ENCODE results near the gene ADGRF4.

ADGRF4 gene

DNA sequence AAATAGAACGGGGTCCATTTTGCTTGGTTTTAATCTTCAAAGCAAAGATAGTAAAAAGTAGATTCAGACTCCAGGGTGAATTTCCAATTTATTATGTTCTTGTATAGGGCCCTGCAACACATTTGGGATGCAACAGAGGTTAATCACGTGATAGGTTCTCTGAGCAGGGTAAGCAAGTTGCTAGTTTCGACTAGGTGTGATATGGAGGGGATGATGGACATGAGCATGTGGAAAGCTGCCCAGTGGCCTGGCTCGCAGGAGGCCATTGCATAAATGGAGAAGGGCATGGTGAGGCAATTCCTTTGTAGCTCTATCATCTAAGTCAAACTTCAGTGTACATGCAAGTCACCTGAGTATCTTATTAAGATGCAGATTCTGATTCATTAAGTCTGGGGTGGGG, 17.7 kb upstream of the ADGRF4 start:
- TF ChIP-seq TAF1 (IDR thresholded peaks at IDR 0.05; ENCODE audit: borderline replicate concordance, insufficient read depth, low read length), result no peak

DNA sequence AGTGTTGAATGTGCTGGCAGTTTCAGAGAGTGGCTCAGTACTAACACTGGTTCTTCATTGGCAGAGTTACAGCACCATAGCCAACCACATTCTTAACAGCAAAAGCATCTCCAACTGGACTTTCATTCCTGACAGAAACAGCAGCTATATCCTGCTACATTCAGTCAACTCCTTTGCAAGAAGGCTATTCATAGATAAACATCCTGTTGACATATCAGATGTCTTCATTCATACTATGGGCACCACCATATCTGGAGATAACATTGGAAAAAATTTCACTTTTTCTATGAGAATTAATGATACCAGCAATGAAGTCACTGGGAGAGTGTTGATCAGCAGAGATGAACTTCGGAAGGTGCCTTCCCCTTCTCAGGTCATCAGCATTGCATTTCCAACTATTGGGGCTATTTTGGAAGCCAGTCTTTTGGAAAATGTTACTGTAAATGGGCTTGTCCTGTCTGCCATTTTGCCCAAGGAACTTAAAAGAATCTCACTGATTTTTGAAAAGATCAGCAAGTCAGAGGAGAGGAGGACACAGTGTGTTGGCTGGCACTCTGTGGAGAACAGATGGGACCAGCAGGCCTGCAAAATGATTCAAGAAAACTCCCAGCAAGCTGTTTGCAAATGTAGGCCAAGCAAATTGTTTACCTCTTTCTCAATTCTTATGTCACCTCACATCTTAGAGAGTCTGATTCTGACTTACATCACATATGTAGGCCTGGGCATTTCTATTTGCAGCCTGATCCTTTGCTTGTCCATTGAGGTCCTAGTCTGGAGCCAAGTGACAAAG, 17.0 kb upstream of the ADGRF4 start:
- TF ChIP-seq TAF1 (IDR thresholded peaks at IDR 0.05; ENCODE audit: borderline replicate concordance, insufficient read depth, low read length) (no peak), POLR2AphosphoS5 (IDR thresholded peaks at IDR 0.05; ENCODE audit: low read depth, low read length) (no peak), FOXP2 (optimal IDR thresholded peaks at IDR 0.05; ENCODE audit: borderline replicate concordance, extremely low read depth, extremely low read length, insufficient read depth) (no peak), SIN3A (IDR thresholded peaks at IDR 0.05; ENCODE audit: borderline replicate concordance, insufficient read depth, low read length) (no peak)
- TF ChIP-seq, protein P1, sequence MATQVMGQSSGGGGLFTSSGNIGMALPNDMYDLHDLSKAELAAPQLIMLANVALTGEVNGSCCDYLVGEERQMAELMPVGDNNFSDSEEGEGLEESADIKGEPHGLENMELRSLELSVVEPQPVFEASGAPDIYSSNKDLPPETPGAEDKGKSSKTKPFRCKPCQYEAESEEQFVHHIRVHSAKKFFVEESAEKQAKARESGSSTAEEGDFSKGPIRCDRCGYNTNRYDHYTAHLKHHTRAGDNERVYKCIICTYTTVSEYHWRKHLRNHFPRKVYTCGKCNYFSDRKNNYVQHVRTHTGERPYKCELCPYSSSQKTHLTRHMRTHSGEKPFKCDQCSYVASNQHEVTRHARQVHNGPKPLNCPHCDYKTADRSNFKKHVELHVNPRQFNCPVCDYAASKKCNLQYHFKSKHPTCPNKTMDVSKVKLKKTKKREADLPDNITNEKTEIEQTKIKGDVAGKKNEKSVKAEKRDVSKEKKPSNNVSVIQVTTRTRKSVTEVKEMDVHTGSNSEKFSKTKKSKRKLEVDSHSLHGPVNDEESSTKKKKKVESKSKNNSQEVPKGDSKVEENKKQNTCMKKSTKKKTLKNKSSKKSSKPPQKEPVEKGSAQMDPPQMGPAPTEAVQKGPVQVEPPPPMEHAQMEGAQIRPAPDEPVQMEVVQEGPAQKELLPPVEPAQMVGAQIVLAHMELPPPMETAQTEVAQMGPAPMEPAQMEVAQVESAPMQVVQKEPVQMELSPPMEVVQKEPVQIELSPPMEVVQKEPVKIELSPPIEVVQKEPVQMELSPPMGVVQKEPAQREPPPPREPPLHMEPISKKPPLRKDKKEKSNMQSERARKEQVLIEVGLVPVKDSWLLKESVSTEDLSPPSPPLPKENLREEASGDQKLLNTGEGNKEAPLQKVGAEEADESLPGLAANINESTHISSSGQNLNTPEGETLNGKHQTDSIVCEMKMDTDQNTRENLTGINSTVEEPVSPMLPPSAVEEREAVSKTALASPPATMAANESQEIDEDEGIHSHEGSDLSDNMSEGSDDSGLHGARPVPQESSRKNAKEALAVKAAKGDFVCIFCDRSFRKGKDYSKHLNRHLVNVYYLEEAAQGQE (IDR thresholded peaks at IDR 0.05; ENCODE audit: insufficient read depth in 1 of 2, low read depth in 2 of 2, low read length in 2 of 2), result no peak

DNA sequence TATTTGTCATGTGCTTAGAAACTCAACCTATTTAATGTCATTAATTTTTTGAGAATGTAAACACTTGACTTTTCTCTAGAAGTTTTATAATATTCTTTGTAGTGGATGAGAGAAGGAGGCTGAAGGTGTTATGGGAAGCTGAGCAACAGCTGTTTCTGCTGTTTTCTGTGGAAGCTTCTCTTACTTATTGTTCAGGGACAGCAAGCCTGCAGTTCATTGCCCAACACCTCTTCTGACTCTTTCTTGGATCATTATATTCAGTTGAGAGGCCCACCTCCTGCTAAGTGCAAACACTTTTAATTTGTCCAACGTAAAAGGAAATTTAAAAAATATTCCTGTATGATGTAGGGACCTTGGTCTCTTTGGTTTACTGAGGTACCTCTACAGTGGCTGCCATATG, 12.0 kb upstream of the ADGRF4 start:
- TF ChIP-seq SIN3A (IDR thresholded peaks at IDR 0.05; ENCODE audit: borderline replicate concordance, insufficient read depth, low read length) (no peak), TAF1 (IDR thresholded peaks at IDR 0.05; ENCODE audit: borderline replicate concordance, insufficient read depth, low read length) (no peak), FOXP2 (optimal IDR thresholded peaks at IDR 0.05; ENCODE audit: borderline replicate concordance, extremely low read depth, extremely low read length, insufficient read depth) (no peak), POLR2AphosphoS5 (IDR thresholded peaks at IDR 0.05; ENCODE audit: low read depth, low read length) (no peak)
- TF ChIP-seq, protein P1 (IDR thresholded peaks at IDR 0.05; ENCODE audit: insufficient read depth in 1 of 2, low read depth in 2 of 2, low read length in 2 of 2), result no peak

DNA sequence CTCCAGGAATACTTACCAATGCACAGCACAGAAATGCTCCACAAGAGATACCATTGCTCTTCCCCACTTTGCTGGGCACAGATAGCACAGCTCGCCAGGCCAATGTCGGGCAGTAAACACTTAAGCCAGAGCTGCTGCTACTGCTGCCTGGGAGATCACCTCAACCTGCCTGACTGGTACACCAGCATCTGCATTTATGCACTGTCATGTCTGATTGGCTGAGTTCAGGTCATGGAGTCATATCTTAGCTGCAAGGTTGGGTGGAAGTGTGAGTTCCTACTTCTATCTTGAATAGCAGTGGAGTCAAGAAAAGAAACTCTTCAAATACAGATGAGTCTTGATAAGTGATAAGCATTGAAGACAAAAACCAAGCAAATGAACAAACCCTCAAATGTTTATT, 10.9 kb upstream of the ADGRF4 start:
- no peak for TF ChIP-seq POLR2AphosphoS5 (IDR thresholded peaks at IDR 0.05; ENCODE audit: low read depth, low read length)
- TF ChIP-seq SIN3A (IDR thresholded peaks at IDR 0.05; ENCODE audit: borderline replicate concordance, insufficient read depth, low read length), result no peak
- TF ChIP-seq, protein P1 (IDR thresholded peaks at IDR 0.05; ENCODE audit: insufficient read depth in 1 of 2, low read depth in 2 of 2, low read length in 2 of 2), result no peak
- no peak for TF ChIP-seq TAF1 (IDR thresholded peaks at IDR 0.05; ENCODE audit: borderline replicate concordance, insufficient read depth, low read length)

DNA sequence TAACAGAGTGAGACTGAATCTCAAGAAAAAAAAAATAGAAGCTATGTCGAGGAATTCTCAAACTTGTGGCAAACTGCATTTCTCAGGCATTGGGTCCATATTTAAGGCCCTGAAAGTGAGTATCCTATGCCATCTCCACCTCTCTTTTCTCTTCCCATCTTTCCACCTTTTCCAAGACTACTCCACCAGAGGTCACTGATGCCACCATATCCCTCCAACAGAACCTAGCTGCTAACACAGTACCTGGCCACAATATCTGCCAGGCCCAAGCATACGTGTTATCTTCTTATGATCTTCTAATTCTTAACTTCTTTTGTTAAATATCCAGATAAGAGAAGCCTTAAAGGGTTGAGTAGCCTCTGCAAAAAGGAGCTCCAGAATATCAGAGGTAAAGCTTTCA, 8.2 kb upstream of the ADGRF4 start:
- TF ChIP-seq, protein P1 (IDR thresholded peaks at IDR 0.05; ENCODE audit: insufficient read depth in 1 of 2, low read depth in 2 of 2, low read length in 2 of 2), result no peak
- TF ChIP-seq FOXP2 (optimal IDR thresholded peaks at IDR 0.05; ENCODE audit: borderline replicate concordance, extremely low read depth, extremely low read length, insufficient read depth) (no peak), SIN3A (IDR thresholded peaks at IDR 0.05; ENCODE audit: borderline replicate concordance, insufficient read depth, low read length) (no peak), POLR2AphosphoS5 (IDR thresholded peaks at IDR 0.05; ENCODE audit: low read depth, low read length) (no peak), TAF1 (IDR thresholded peaks at IDR 0.05; ENCODE audit: borderline replicate concordance, insufficient read depth, low read length) (no peak)
